Measurements from ENCODE around the gene MDK. TPM values are rescaled to one million over a fixed set of nuclear protein-coding genes. Genes with fewer than 3 reads are reported as not detected.

Gene MDK
- total and polyA plus RNA-seq, 2 experiments from 2014 or later = 562 to 1,225 TPM

DNA sequence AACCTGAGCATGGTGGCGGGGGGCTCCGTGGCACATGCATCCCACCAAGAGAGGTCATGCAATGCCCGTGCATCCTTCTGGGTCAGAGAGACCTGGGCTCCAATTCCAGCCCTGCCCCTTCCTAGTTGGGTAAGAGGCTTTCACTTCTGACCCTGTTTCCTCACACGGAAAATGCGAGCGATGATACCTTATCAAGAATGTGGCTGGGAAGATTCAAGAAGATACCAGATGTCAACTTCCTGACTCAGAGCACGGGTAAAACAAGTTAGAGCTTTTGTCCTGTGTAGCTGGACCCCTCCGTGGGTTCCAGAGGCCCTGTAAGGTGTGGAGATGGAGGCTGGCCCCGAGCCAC, 42.9 kb upstream of the MDK start:
- peaks cover 29% of the 10 kb centered on the region for H3K4me1 ChIP-seq (ENCODE audit: insufficient read depth)
- H3K36me3 ChIP-seq (replicated peaks; ENCODE audit: insufficient read depth, low read depth) = no peaks in the 10 kb centered on the region
- no peaks in the 10 kb centered on the region for H3K9me3 ChIP-seq (ENCODE audit: low read depth)
- TF ChIP-seq CTCF (IDR thresholded peaks at IDR 0.05; ENCODE audit: poor library complexity) (no peak), EZH2 (IDR thresholded peaks at IDR 0.05; ENCODE audit: borderline replicate concordance) (no peak), EZH2phosphoT487 (IDR thresholded peaks at IDR 0.05; ENCODE audit: low read depth, severe bottlenecking, unreplicated experiment) (no peak)
- peak overlapping the region; percentile 38 for H2AFZ ChIP-seq
- no peaks in the 10 kb centered on the region for H3K9me2 ChIP-seq (replicated peaks; ENCODE audit: insufficient read depth)
- peak overlapping the region; percentile 75 for H3K4me2 ChIP-seq
- H3K4me3 ChIP-seq = no peak overlapping the region
- no peaks in the 10 kb centered on the region for H3K79me2 ChIP-seq
- no peak for DNase-seq (ENCODE audit: low spot score)
- WGBS (ENCODE audit: low lambda C conversion rate, missing lambda C conversion rate) = 31% methylated on average over 9 of the region's 9 CpGs
- peak overlapping the region; percentile 68 for H3K27ac ChIP-seq
- H3K27me3 ChIP-seq = peaks cover 13% of the 10 kb centered on the region
- no peaks in the 10 kb centered on the region for H4K20me1 ChIP-seq (ENCODE audit: insufficient read depth, poor library complexity, severe bottlenecking)

DNA sequence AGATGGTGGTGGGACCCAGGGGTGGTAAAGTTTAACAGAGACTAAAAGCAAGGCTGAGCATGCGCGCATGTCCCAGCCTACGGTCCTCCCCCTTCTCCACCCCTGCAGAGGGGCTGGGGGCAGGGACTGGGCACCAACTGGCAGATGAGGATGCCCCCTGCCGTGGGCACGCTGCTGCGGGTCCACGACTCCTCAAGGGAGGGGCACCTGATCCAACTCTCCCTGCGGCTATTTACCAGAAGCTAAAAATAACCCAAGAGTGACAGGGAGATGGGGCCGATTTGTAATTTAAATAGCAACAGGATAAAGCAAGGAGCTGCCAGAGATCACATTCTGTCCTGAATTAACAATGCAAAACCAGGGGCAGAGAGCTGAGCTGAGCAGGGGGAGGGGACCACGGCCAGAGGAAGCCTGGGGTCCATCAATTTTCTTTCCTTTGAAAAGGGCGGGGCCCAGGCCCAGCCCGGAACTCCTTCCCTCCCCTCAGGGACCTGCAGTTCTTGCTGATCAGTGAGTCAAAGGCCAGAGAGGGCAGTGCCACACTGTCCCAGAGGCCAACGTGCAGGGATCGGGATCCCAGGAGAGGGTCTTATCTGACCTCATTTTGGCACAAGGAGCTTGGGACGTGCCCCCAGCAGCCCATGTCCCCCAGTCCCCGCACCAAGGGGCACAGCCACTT, 42.3 kb upstream of the MDK start:
- Histone ChIP-seq H3K4me1 (ENCODE audit: insufficient read depth) (peaks cover 29% of the 10 kb centered on the region), H3K9me3 (ENCODE audit: low read depth) (no peaks in the 10 kb centered on the region), H3K79me2 (no peaks in the 10 kb centered on the region), H3K4me2 (peak overlapping the region; percentile 75), H3K9me2 (replicated peaks; ENCODE audit: insufficient read depth) (no peaks in the 10 kb centered on the region), H3K36me3 (replicated peaks; ENCODE audit: insufficient read depth, low read depth) (no peaks in the 10 kb centered on the region), H2AFZ (peak overlapping the region; percentile 38), H3K4me3 (no peak overlapping the region), H3K27ac (peak overlapping the region; percentile 68), H4K20me1 (ENCODE audit: insufficient read depth, poor library complexity, severe bottlenecking) (no peaks in the 10 kb centered on the region), H3K27me3 (peaks cover 8% of the 10 kb centered on the region)
- 19% methylated on average over 15 of the region's 16 CpGs for WGBS (ENCODE audit: low lambda C conversion rate, missing lambda C conversion rate)
- no peak for TF ChIP-seq EZH2 (IDR thresholded peaks at IDR 0.05; ENCODE audit: borderline replicate concordance)
- no peak for TF ChIP-seq EZH2phosphoT487 (IDR thresholded peaks at IDR 0.05; ENCODE audit: low read depth, severe bottlenecking, unreplicated experiment)
- no peak for TF ChIP-seq CTCF (IDR thresholded peaks at IDR 0.05; ENCODE audit: poor library complexity)
- peak; percentile 51 for DNase-seq (ENCODE audit: low spot score)

GRCh38 chr11:46339816-46340215, 41.7 kb upstream of the MDK start:
- H3K27me3 ChIP-seq = peaks cover under 1% of the 10 kb centered on the region
- no peaks in the 10 kb centered on the region for H3K9me2 ChIP-seq (replicated peaks; ENCODE audit: insufficient read depth)
- H3K9me3 ChIP-seq (ENCODE audit: low read depth) = no peaks in the 10 kb centered on the region
- TF ChIP-seq EZH2 (IDR thresholded peaks at IDR 0.05; ENCODE audit: borderline replicate concordance) (no peak), CTCF (IDR thresholded peaks at IDR 0.05; ENCODE audit: poor library complexity) (no peak), EZH2phosphoT487 (IDR thresholded peaks at IDR 0.05; ENCODE audit: low read depth, severe bottlenecking, unreplicated experiment) (no peak)
- WGBS (ENCODE audit: low lambda C conversion rate, missing lambda C conversion rate) = 84% methylated on average over 2 of the region's 2 CpGs
- no peak overlapping the region for H3K4me2 ChIP-seq
- H3K79me2 ChIP-seq = no peaks in the 10 kb centered on the region
- peak; percentile 71 for DNase-seq (ENCODE audit: low spot score)
- H3K4me1 ChIP-seq (ENCODE audit: insufficient read depth) = peaks cover 29% of the 10 kb centered on the region
- no peaks in the 10 kb centered on the region for H3K36me3 ChIP-seq (replicated peaks; ENCODE audit: insufficient read depth, low read depth)
- H3K27ac ChIP-seq = peak overlapping the region; percentile 68
- H2AFZ ChIP-seq = no peak overlapping the region
- no peak overlapping the region for H3K4me3 ChIP-seq
- no peaks in the 10 kb centered on the region for H4K20me1 ChIP-seq (ENCODE audit: insufficient read depth, poor library complexity, severe bottlenecking)
